GM18951 (cell line): Measurements from ENCODE around the gene STAMBP.
"Not testable (repeated sequence)": the region's sequence is repeated elsewhere in the genome, so short reads cannot be mapped to it uniquely, and the experiment has no call there.

Experiments used
- POLR2A ChIP-seq: IDR thresholded peaks from 4 replicates; pipeline ENCODE4 v1.6.1; 2011; ENCODE audit warnings: mild to moderate bottlenecking; ENCODE audit not compliant: insufficient read length, insufficient read depth; ENCODE audit errors: extremely low read depth
- in situ Hi-C: fragments of 300-500 bp; cut with MboI; formaldehyde crosslinking; loops from one replicate; pipeline ENCODE4 v1.12.0; 2022; ENCODE audit warnings: low sequenced_read_pairs, mixed read lengths, inconsistent platforms; ENCODE audit not compliant: unreplicated experiment

Gene STAMBP

GRCh38 chr2:73828818-73829570 lies at the start of gene STAMBP:
Gene STAMBP, plus strand, starts transcription at chr2:73828961. Its CDS starts 1,896 bp downstream, at chr2:73830857.
- peak; percentile 80 for TF ChIP-seq POLR2A
- in situ Hi-C loops: loop anchor here (5.0 kb wide), 1 partner anchor 323 kb away; no protein-coding TSS in a partner anchor

GRCh38 chr2:73779467-73780236 lies 49.1 kb upstream of the STAMBP start, which contains the start of gene DUSP11:
Gene DUSP11, minus strand, starts transcription at chr2:73780103. Its CDS starts 129 bp downstream, at chr2:73779974.
- in situ Hi-C loops: no loop called here
- peak; percentile 90 for TF ChIP-seq POLR2A

GRCh38 chr2:73780237-73780582 lies 48.6 kb upstream of the STAMBP start:
- no peak for TF ChIP-seq POLR2A
- in situ Hi-C loops: no loop called here

- in situ Hi-C loops: not testable (repeated sequence)
Observed at GRCh38 chr2:73783402-73783801, 45.4 kb upstream of the STAMBP start.

- in situ Hi-C loops: not testable (repeated sequence)
Observed at GRCh38 chr2:73783883-73784282, 44.9 kb upstream of the STAMBP start, which contains the start of gene C2orf78. Gene C2orf78, plus strand, starts transcription at chr2:73784183. Its CDS starts 127 bp downstream, at chr2:73784310.

GRCh38 chr2:73811878-73812277 lies 16.9 kb upstream of the STAMBP start:
- no peak for TF ChIP-seq POLR2A
- in situ Hi-C loops: no loop called here

GRCh38 chr2:73812635-73813034 lies 16.1 kb upstream of the STAMBP start:
- in situ Hi-C loops: no loop called here
- no peak for TF ChIP-seq POLR2A

GRCh38 chr2:73818296-73818695 lies 10.5 kb upstream of the STAMBP start:
- no peak for TF ChIP-seq POLR2A
- in situ Hi-C loops: no loop called here

GRCh38 chr2:73821227-73821626 lies 7.5 kb upstream of the STAMBP start:
- in situ Hi-C loops: no loop called here
- no peak for TF ChIP-seq POLR2A

- in situ Hi-C loops: no loop called here
- TF ChIP-seq POLR2A: no peak
Observed at GRCh38 chr2:73821669-73822068, 7.1 kb upstream of the STAMBP start.

GRCh38 chr2:73822276-73822675 lies 6.5 kb upstream of the STAMBP start:
- in situ Hi-C loops: no loop called here
- TF ChIP-seq POLR2A: no peak

- no peak for TF ChIP-seq POLR2A
- in situ Hi-C loops: no loop called here
Observed at GRCh38 chr2:73822991-73823390, 5.8 kb upstream of the STAMBP start.

GRCh38 chr2:73823416-73823815 lies 5.3 kb upstream of the STAMBP start:
- in situ Hi-C loops: no loop called here
- TF ChIP-seq POLR2A: no peak
